ES-I3 (cell line): ENCODE results near the gene ZNF768.

ENCODE experiments used
- H3K36me3 ChIP-seq: 2 replicates; pipeline ENCODE4 v1.6.1; 2013; ENCODE audit warnings: mild to moderate bottlenecking, low read length, control low read depth, moderate library complexity; ENCODE audit not compliant: insufficient read depth
- H3K4me1 ChIP-seq: 2 replicates; pipeline ENCODE4 v1.6.1; 2013; ENCODE audit warnings: mild to moderate bottlenecking, control low read depth, low read length; ENCODE audit not compliant: insufficient read depth
- H3K9ac ChIP-seq: 2 replicates; pipeline ENCODE4 v1.6.1; 2013; ENCODE audit warnings: low read depth, mild to moderate bottlenecking, low read length, moderate library complexity
- H3K9me3 ChIP-seq: 2 replicates; pipeline ENCODE4 v1.6.1; 2013; ENCODE audit warnings: mild to moderate bottlenecking, low read length, moderate library complexity; ENCODE audit not compliant: control insufficient read depth, insufficient read depth

ZNF768 gene

GRCh38 chr16:30519120-30520049, 7.0 kb downstream of the ZNF768 start:
- Histone ChIP-seq H3K36me3 (no peaks in the 10 kb centered on the region), H3K4me1 (no peaks in the 10 kb centered on the region), H3K9me3 (no peaks in the 10 kb centered on the region), H3K9ac (no peak overlapping the region)

DNA sequence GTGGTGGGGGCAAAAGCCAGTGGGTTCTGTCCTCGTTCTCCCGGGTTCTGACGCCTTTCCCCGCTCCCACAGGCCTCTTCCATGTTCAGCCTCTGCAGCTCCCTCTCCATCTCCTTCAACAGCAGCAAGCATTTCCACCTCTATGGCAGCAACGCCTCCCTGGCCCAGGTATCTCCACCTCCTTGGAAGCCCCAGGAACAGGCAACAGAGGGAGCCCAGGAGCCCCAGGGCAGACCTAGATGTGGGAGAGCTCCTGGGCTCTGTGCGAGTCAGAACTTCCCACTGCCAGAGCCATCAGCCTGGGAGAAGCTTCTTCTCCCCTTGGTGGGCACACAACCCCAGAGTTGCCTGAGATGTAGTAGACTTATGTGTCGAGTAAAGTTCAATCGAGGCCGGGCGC, 7.8 kb downstream of the ZNF768 start:
- Histone ChIP-seq H3K4me1 (no peaks in the 10 kb centered on the region), H3K9me3 (no peaks in the 10 kb centered on the region), H3K36me3 (no peaks in the 10 kb centered on the region), H3K9ac (no peak overlapping the region)

DNA sequence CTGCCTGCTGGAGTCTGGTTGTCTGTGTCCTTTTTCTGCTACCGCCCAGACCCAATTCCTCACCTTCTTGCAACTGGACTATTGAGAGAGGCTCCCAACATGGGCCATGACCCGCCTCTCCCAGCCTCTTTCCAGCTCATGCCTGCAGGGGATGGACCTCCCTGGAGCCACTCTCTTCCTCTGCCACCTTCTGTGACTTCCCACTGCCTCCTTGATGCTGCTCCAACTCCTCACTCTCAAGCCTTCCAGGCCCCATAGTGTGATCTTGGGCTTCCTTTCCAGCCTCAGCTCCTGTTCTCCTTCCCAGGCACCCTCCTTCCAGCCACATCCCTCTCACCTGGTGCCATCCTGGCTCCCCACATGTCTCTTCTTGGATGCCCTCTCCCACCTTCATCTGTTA, 11.1 kb downstream of the ZNF768 start:
- H3K4me1 ChIP-seq: no peaks in the 10 kb centered on the region
- no peak overlapping the region for H3K9ac ChIP-seq
- no peaks in the 10 kb centered on the region for H3K36me3 ChIP-seq
- no peaks in the 10 kb centered on the region for H3K9me3 ChIP-seq

- Histone ChIP-seq H3K9me3 (no peaks in the 10 kb centered on the region), H3K36me3 (no peaks in the 10 kb centered on the region), H3K9ac (no peak overlapping the region), H3K4me1 (no peaks in the 10 kb centered on the region)
Measured at GRCh38 chr16:30511509-30511908, 14.9 kb downstream of the ZNF768 start.

GRCh38 chr16:30510376-30510938, 15.9 kb downstream of the ZNF768 start:
- no peaks in the 10 kb centered on the region for H3K9me3 ChIP-seq
- H3K36me3 ChIP-seq: no peaks in the 10 kb centered on the region
- no peak overlapping the region for H3K9ac ChIP-seq
- no peaks in the 10 kb centered on the region for H3K4me1 ChIP-seq

- H3K9me3 ChIP-seq: no peaks in the 10 kb centered on the region
Measured at GRCh38 chr16:30509081-30509765, 17.1 kb downstream of the ZNF768 start.

GRCh38 chr16:30503403-30504296, 22.7 kb downstream of the ZNF768 start:
- no peaks in the 10 kb centered on the region for H3K36me3 ChIP-seq
- no peaks in the 10 kb centered on the region for H3K9me3 ChIP-seq
- H3K9ac ChIP-seq: no peak overlapping the region
- no peaks in the 10 kb centered on the region for H3K4me1 ChIP-seq

More at GRCh38 chr16:30509081-30509765, 17.1 kb downstream of the ZNF768 start:
- Histone ChIP-seq H3K36me3 (no peaks in the 10 kb centered on the region), H3K9ac (no peak overlapping the region), H3K4me1 (no peaks in the 10 kb centered on the region)

DNA sequence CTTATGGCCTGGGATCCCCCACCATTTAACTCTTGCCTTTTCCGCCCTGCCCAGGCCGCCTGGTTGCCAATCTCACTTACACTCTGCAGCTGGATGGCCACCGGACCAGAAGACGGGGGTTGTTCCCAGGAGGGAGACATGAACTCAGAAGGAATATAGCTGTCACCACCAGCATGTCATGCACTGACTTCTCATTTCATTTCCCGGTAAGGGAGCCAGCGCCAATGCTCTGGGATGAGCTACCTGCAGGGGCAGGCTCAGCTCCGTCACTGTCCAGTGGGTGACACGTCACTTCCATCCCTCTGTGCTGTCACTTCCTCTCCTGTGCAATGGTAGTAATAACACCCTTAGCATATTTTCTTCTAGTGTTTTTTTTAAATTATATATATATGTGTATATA, 27.1 kb downstream of the ZNF768 start:
- no peaks in the 10 kb centered on the region for H3K36me3 ChIP-seq
- no peaks in the 10 kb centered on the region for H3K9me3 ChIP-seq
- H3K4me1 ChIP-seq: no peaks in the 10 kb centered on the region
- H3K9ac ChIP-seq: no peak overlapping the region

DNA sequence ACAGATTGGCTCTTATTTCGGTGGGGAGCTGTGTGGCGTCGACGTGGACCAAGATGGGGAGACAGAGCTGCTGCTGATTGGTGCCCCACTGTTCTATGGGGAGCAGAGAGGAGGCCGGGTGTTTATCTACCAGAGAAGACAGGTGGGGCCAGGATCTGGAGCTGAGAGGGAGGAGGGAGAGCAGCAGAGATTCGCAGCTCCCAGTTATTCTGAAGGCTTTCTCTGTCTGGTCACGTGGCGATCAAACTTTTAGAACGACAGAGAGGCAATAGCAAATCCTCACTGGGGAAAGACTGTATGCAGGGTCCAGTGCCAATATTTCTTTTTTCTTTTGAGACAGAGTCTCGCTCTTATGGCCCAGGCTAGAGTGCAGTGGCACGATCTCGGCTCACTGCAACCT, 31.7 kb downstream of the ZNF768 start:
- Histone ChIP-seq H3K36me3 (no peaks in the 10 kb centered on the region), H3K9ac (no peak overlapping the region), H3K9me3 (no peaks in the 10 kb centered on the region), H3K4me1 (peaks cover 8% of the 10 kb centered on the region; the same call in 1 of the 2 replicates)

DNA sequence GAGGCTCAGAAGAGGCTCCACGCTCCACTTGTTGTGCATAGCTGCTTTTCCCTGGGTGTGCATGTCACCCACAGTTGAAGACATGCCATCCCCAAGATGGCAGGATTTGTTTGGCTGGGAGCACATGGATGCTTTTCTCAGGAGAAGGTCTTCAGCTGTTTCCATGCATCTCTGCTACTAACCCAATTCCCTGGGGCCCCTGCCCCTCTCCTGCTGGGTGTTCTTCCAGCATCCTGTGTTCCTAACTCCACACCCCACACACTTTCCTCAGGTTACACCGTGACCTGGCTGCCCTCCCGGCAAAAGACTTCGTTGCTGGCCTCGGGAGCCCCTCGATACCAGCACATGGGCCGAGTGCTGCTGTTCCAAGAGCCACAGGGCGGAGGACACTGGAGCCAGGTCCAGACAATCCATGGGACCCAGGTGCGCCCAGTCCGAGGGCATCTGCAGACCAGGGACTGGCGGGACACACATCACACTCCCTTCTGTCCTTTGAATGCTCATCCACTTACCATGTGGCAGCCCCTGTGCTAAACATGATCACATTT, 32.4 kb downstream of the ZNF768 start:
- Histone ChIP-seq H3K9ac (no peak overlapping the region), H3K9me3 (no peaks in the 10 kb centered on the region), H3K36me3 (no peaks in the 10 kb centered on the region), H3K4me1 (peaks cover 12% of the 10 kb centered on the region; the same call in 1 of the 2 replicates)

GRCh38 chr16:30491744-30492308, 34.5 kb downstream of the ZNF768 start:
- Histone ChIP-seq H3K9me3 (no peaks in the 10 kb centered on the region), H3K4me1 (peaks cover 13% of the 10 kb centered on the region; the same call in 1 of the 2 replicates), H3K36me3 (no peaks in the 10 kb centered on the region), H3K9ac (no peak overlapping the region)

GRCh38 chr16:30491229-30491628, 35.1 kb downstream of the ZNF768 start:
- H3K9ac ChIP-seq: no peak overlapping the region
- H3K4me1 ChIP-seq: peaks cover 13% of the 10 kb centered on the region; the same call in 1 of the 2 replicates
- H3K9me3 ChIP-seq: no peaks in the 10 kb centered on the region

GRCh38 chr16:30490210-30490609, 36.2 kb downstream of the ZNF768 start:
- Histone ChIP-seq H3K9ac (no peak overlapping the region), H3K4me1 (peaks cover 13% of the 10 kb centered on the region; the same call in 1 of the 2 replicates), H3K36me3 (no peaks in the 10 kb centered on the region), H3K9me3 (no peaks in the 10 kb centered on the region)

More at GRCh38 chr16:30491229-30491628, 35.1 kb downstream of the ZNF768 start:
- H3K36me3 ChIP-seq: no peaks in the 10 kb centered on the region
